ENCODE measurements around the gene E4F1. TPM values are rescaled to one million over a fixed set of nuclear protein-coding genes. Genes with fewer than 3 reads are reported as not detected.
"Not testable (repeated sequence)": the region's sequence is repeated elsewhere in the genome, so short reads cannot be mapped to it uniquely, and the experiment has no call there.

The E4F1 gene
- total RNA-seq, 2 donors from 2014 or later: 24.5 to 29.6 TPM

DNA sequence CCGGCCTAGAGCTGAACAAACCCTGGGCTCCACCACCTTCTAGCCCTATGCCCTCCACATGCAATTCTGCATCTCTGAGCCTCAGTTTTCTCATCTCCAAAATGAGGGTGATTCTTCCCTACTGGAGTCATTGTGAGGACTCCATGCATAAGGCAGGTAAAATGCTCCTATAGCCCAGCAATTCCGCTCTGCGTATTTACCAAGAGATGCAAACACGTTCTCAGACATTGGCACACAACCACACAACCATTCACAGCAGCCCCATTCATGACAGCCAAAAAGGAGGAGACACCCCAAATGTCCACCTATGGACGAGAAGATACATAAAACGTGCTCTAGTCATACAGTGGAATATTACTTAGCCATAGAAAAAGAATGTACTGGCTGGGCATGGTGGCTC is 23.1 kb upstream of the E4F1 start:
- peaks cover 63% of the 10 kb centered on the region for H3K27me3 Mint-ChIP-seq (ENCODE audit: insufficient read depth)
- peaks cover 5% of the 10 kb centered on the region for H3K9me3 Mint-ChIP-seq
- Histone ChIP-seq H3K9ac (ENCODE audit: extremely low read depth, low read length, poor library complexity, severe bottlenecking) (no peak overlapping the region), H3K4me1 (ENCODE audit: control insufficient read depth, insufficient read depth, low read length) (peaks cover 4% of the 10 kb centered on the region), H3K36me3 (ENCODE audit: control insufficient read depth, insufficient read depth, low read length) (no peaks in the 10 kb centered on the region), H3K27ac (ENCODE audit: low read depth, low read length) (no peak overlapping the region), H3K27me3 (ENCODE audit: control insufficient read depth, insufficient read depth, low read length, poor library complexity, severe bottlenecking) (peaks cover 44% of the 10 kb centered on the region), H3K4me3 (ENCODE audit: low read length) (no peak overlapping the region), H3K9me3 (ENCODE audit: control insufficient read depth, low read length) (no peaks in the 10 kb centered on the region)
- no peak overlapping the region for H3K27ac Mint-ChIP-seq
- H3K4me1 Mint-ChIP-seq: no peaks in the 10 kb centered on the region
- H3K4me3 Mint-ChIP-seq: no peak overlapping the region
- H3K36me3 Mint-ChIP-seq (ENCODE audit: low read depth): no peaks in the 10 kb centered on the region
- DNase-seq: no peak
- TF ChIP-seq, protein P1, sequence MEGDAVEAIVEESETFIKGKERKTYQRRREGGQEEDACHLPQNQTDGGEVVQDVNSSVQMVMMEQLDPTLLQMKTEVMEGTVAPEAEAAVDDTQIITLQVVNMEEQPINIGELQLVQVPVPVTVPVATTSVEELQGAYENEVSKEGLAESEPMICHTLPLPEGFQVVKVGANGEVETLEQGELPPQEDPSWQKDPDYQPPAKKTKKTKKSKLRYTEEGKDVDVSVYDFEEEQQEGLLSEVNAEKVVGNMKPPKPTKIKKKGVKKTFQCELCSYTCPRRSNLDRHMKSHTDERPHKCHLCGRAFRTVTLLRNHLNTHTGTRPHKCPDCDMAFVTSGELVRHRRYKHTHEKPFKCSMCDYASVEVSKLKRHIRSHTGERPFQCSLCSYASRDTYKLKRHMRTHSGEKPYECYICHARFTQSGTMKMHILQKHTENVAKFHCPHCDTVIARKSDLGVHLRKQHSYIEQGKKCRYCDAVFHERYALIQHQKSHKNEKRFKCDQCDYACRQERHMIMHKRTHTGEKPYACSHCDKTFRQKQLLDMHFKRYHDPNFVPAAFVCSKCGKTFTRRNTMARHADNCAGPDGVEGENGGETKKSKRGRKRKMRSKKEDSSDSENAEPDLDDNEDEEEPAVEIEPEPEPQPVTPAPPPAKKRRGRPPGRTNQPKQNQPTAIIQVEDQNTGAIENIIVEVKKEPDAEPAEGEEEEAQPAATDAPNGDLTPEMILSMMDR (conservative IDR thresholded peaks at IDR 0.05): no peak
- 88 to 93% methylated on average over 2 to 6 of the region's 6 CpGs for WGBS, 2 experiments (ENCODE audit: insufficient coverage in 1 of 2, insufficient read length in 1 of 2)

DNA sequence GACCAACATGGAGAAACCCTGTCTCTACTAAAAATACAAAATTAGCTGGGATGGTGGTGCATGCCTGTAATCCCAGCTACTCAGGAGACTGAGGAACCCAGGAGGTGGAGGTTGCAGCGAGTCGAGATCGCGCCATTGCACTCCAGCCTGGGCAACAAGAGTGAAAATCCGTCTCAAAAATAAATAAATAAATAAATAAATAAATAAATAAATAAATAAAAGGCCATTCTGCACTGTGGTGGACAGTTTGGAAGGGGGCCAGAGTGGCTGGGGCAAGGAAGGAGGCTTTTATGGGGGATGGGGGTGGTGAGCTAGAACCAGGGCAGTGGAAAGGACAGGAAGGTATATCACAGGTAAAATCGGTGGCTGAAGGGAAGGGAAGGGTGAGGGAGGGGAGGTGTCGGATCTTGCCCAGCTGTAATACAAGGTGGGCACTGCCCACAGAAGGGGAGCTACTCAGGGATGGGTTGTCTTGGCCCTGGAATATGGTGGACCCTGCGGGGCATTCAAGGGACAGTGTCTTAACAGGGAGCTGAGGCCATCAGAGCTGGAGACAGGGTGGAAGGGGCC is 20.2 kb upstream of the E4F1 start:
- H3K27me3 Mint-ChIP-seq (ENCODE audit: insufficient read depth): peaks cover 49% of the 10 kb centered on the region
- H3K9me3 ChIP-seq (ENCODE audit: control insufficient read depth, low read length); H3K9me3 Mint-ChIP-seq; H3K27ac Mint-ChIP-seq; H3K4me1 ChIP-seq (ENCODE audit: control insufficient read depth, insufficient read depth, low read length); H3K27ac ChIP-seq (ENCODE audit: low read depth, low read length); H3K4me3 ChIP-seq (ENCODE audit: low read length); H3K4me1 Mint-ChIP-seq; H3K9ac ChIP-seq (ENCODE audit: extremely low read depth, low read length, poor library complexity, severe bottlenecking); H3K36me3 ChIP-seq (ENCODE audit: control insufficient read depth, insufficient read depth, low read length); DNase-seq: not testable (repeated sequence)
- peaks cover 24% of the 10 kb centered on the region for H3K27me3 ChIP-seq (ENCODE audit: control insufficient read depth, insufficient read depth, low read length, poor library complexity, severe bottlenecking)
- peaks cover 18% of the 10 kb centered on the region for H3K36me3 Mint-ChIP-seq (ENCODE audit: low read depth)
- H3K4me3 Mint-ChIP-seq: peak overlapping the region; percentile 68
- 95 to 100% methylated on average over 2 to 5 of the region's 8 CpGs for WGBS, 2 experiments (ENCODE audit: insufficient coverage in 1 of 2, insufficient read length in 1 of 2)

DNA sequence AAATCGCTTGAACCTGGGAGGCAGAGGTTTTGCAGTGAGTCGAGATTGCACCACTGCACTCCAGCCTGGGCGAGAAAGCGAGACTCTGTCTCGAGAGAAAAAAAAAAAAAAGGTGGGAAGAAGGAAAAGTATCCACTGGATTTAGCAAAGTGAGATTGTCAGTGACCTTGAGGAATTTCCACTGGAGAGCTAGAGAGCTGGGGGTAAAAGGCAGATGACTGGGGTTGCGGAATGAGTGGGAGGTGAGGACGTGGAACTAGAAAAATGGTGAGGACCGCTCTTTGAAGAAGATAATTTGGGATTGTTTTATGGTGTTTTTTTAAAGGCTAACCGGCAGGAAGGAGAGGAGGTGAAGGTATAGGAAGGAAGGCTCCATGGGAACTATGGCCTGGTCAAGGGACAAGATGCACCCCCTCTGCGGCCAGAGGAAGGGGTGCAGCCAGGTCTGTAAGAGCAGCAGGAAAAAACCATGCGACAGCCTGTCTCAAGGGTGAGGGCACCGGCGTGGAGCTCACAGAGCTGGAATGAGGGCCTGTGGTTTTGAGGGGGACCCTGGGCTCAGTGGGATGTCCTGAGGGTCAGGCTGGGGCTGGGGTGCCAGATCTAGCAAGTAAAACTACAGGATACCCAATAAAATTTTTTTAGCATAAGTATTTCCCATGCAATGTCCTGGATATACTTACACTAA is 18.8 kb upstream of the E4F1 start:
- Histone ChIP-seq H3K4me3 (ENCODE audit: low read length) (peak overlapping the region; percentile 90), H3K9me3 (ENCODE audit: control insufficient read depth, low read length) (no peaks in the 10 kb centered on the region), H3K9ac (ENCODE audit: extremely low read depth, low read length, poor library complexity, severe bottlenecking) (peak overlapping the region; percentile 55), H3K27me3 (ENCODE audit: control insufficient read depth, insufficient read depth, low read length, poor library complexity, severe bottlenecking) (peaks cover 10% of the 10 kb centered on the region), H3K27ac (ENCODE audit: low read depth, low read length) (no peak overlapping the region), H3K36me3 (ENCODE audit: control insufficient read depth, insufficient read depth, low read length) (peaks cover 15% of the 10 kb centered on the region), H3K4me1 (ENCODE audit: control insufficient read depth, insufficient read depth, low read length) (no peaks in the 10 kb centered on the region)
- no peak for DNase-seq
- TF ChIP-seq, protein P1 (conservative IDR thresholded peaks at IDR 0.05): no peak
- peaks cover 5% of the 10 kb centered on the region for H3K9me3 Mint-ChIP-seq
- 84 to 96% methylated on average over 10 to 13 of the region's 13 CpGs for WGBS, 2 experiments (ENCODE audit: insufficient coverage in 1 of 2, insufficient read length in 1 of 2)
- no peak overlapping the region for H3K27ac Mint-ChIP-seq
- H3K4me1 Mint-ChIP-seq: peaks cover 2% of the 10 kb centered on the region
- peaks cover 21% of the 10 kb centered on the region for H3K36me3 Mint-ChIP-seq (ENCODE audit: low read depth)
- peaks cover 35% of the 10 kb centered on the region for H3K27me3 Mint-ChIP-seq (ENCODE audit: insufficient read depth)
- peak overlapping the region; percentile 68 for H3K4me3 Mint-ChIP-seq

Data from endodermal cell (in vitro differentiated cells).